Measurements from ENCODE around the gene RCL1.

Gene RCL1

GRCh38 chr9:4827224-4827623 lies 34.5 kb downstream of the RCL1 start:
- H3K27ac ChIP-seq (ENCODE audit: low read depth, low read length): no peak overlapping the region

DNA sequence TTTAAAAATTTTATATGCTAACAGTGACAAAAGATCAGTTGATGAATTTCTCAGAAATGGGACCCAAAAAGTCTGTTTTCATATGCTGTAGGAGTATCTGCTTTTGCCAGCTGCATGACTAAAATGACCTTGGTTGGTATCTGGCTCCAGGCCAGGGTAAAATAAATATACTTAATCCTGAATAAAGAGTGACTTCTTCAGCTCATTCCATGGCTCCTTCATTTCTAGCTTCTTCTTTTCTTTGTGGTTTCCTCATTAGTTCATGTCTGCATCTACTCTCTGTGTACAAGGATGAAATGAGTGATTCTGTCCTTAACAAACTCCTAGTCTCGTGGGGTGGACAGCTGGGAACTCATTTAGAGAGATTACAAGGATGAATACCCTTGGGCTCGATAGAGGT lies 36.0 kb downstream of the RCL1 start:
- H3K27me3 ChIP-seq (ENCODE audit: control insufficient read depth, insufficient read depth, low read length): no peaks in the 10 kb centered on the region
- H3K4me3 ChIP-seq (ENCODE audit: low read length): no peak overlapping the region
- no peaks in the 10 kb centered on the region for H3K4me1 ChIP-seq (ENCODE audit: control insufficient read depth, insufficient read depth, low read length)
- H3K27ac ChIP-seq (ENCODE audit: low read depth, low read length): no peak overlapping the region
- H3K9ac ChIP-seq (ENCODE audit: low read length): no peak overlapping the region
- H3K36me3 ChIP-seq (ENCODE audit: control insufficient read depth, insufficient read depth, low read length): no peaks in the 10 kb centered on the region

More at GRCh38 chr9:4827224-4827623, 34.5 kb downstream of the RCL1 start:
- Histone ChIP-seq H3K36me3 (ENCODE audit: control insufficient read depth, insufficient read depth, low read length) (no peaks in the 10 kb centered on the region), H3K4me3 (ENCODE audit: low read length) (no peak overlapping the region), H3K9ac (ENCODE audit: low read length) (no peak overlapping the region), H3K27me3 (ENCODE audit: control insufficient read depth, insufficient read depth, low read length) (no peaks in the 10 kb centered on the region), H3K4me1 (ENCODE audit: control insufficient read depth, insufficient read depth, low read length) (no peaks in the 10 kb centered on the region)

- Histone ChIP-seq H3K9ac (ENCODE audit: low read length) (no peak overlapping the region), H3K36me3 (ENCODE audit: control insufficient read depth, insufficient read depth, low read length) (no peaks in the 10 kb centered on the region), H3K4me1 (ENCODE audit: control insufficient read depth, insufficient read depth, low read length) (no peaks in the 10 kb centered on the region), H3K27ac (ENCODE audit: low read depth, low read length) (no peak overlapping the region), H3K4me3 (ENCODE audit: low read length) (no peak overlapping the region), H3K27me3 (ENCODE audit: control insufficient read depth, insufficient read depth, low read length) (no peaks in the 10 kb centered on the region)
Observed at GRCh38 chr9:4829969-4830368, 37.2 kb downstream of the RCL1 start.

DNA sequence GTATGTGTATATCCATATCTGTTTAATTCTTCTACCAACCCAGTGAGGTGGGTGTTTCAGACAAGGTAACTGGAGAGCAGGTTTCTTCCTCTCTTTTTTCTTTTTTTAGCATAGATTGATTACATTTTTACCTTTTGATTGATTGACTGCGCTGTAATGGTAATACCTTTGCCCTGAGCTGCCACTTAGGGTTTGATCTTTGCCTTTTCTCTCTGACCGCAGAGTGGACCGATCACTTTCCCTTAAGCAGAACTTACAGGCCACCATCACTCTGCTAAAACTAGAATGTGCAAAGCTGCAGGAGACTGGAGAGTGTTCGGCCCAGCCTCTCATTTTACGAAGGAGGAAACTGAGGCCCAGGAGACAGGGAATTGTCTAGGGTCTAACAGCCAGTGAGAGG lies 38.0 kb downstream of the RCL1 start:
- Histone ChIP-seq H3K4me3 (ENCODE audit: low read length) (no peak overlapping the region), H3K36me3 (ENCODE audit: control insufficient read depth, insufficient read depth, low read length) (no peaks in the 10 kb centered on the region), H3K9ac (ENCODE audit: low read length) (no peak overlapping the region), H3K27ac (ENCODE audit: low read depth, low read length) (no peak overlapping the region), H3K27me3 (ENCODE audit: control insufficient read depth, insufficient read depth, low read length) (no peaks in the 10 kb centered on the region), H3K4me1 (ENCODE audit: control insufficient read depth, insufficient read depth, low read length) (no peaks in the 10 kb centered on the region)

GRCh38 chr9:4831119-4831518 lies 38.4 kb downstream of the RCL1 start:
- H3K4me1 ChIP-seq (ENCODE audit: control insufficient read depth, insufficient read depth, low read length): no peaks in the 10 kb centered on the region
- H3K27me3 ChIP-seq (ENCODE audit: control insufficient read depth, insufficient read depth, low read length): no peaks in the 10 kb centered on the region

DNA sequence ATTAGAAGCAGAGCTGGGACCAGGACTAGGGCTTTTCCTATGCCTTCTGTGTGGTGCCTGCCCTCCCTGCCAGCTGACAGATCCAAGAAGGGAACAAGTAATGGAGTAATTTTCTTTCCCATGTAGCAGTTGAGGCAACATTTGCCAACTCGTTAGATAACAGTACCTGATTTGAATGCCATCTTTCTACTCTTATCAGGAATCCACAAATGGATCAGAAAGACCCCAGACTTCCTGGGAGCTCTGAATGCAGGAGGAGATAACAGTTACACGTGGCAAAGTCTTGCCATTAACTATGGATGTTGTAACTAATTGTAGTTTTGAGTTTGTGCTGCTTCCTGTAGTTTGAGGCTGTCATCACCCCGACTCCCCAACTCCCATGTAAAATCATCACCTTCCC lies 39.2 kb downstream of the RCL1 start:
- Histone ChIP-seq H3K9ac (ENCODE audit: low read length) (no peak overlapping the region), H3K27ac (ENCODE audit: low read depth, low read length) (no peak overlapping the region), H3K4me3 (ENCODE audit: low read length) (no peak overlapping the region), H3K36me3 (ENCODE audit: control insufficient read depth, insufficient read depth, low read length) (no peaks in the 10 kb centered on the region), H3K4me1 (ENCODE audit: control insufficient read depth, insufficient read depth, low read length) (no peaks in the 10 kb centered on the region), H3K27me3 (ENCODE audit: control insufficient read depth, insufficient read depth, low read length) (no peaks in the 10 kb centered on the region)

More at GRCh38 chr9:4831119-4831518, 38.4 kb downstream of the RCL1 start:
- Histone ChIP-seq H3K27ac (ENCODE audit: low read depth, low read length) (no peak overlapping the region), H3K9ac (ENCODE audit: low read length) (no peak overlapping the region), H3K4me3 (ENCODE audit: low read length) (no peak overlapping the region), H3K36me3 (ENCODE audit: control insufficient read depth, insufficient read depth, low read length) (no peaks in the 10 kb centered on the region)

GRCh38 chr9:4832786-4833579 lies 40.2 kb downstream of the RCL1 start:
- Histone ChIP-seq H3K4me3 (ENCODE audit: low read length) (no peak overlapping the region), H3K36me3 (ENCODE audit: control insufficient read depth, insufficient read depth, low read length) (no peaks in the 10 kb centered on the region), H3K27me3 (ENCODE audit: control insufficient read depth, insufficient read depth, low read length) (no peaks in the 10 kb centered on the region), H3K9ac (ENCODE audit: low read length) (no peak overlapping the region), H3K4me1 (ENCODE audit: control insufficient read depth, insufficient read depth, low read length) (no peaks in the 10 kb centered on the region), H3K27ac (ENCODE audit: low read depth, low read length) (no peak overlapping the region)

DNA sequence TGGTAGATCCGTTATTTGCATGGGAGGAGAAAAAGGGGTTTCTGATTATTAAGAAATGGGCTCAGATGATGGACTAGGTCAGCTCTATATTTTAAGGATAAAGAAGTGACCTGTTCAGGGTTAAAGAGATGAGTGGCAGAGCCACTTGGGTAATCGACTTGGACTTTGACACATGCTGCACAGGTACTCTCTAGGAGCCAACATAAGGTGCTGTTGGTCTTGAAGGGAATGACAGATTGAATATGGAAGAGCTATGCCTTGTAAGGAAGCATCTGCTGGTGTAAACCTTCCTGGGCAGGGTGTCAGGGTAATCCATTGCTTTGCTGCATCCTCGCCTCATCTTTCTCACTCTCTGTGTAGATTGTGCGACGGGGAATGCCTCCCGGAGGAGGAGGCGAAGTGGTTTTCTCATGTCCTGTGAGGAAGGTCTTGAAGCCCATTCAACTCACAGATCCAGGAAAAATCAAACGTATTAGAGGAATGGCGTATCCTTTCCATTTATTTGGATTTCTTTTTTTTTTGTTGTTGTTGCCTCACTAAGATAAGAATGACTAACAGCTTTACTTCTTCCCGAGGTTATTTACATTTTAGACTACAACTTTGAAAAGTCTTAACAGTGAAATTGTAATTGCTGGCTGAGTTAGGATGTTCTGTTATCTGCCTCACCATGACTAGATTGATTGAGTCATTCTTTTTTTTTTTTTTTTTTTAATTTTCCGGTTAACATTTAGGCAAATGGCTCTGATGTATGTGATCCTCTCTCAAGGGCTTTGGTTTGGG lies 41.2 kb downstream of the RCL1 start:
- H3K4me3 ChIP-seq (ENCODE audit: low read length): no peak overlapping the region
- no peaks in the 10 kb centered on the region for H3K4me1 ChIP-seq (ENCODE audit: control insufficient read depth, insufficient read depth, low read length)
- no peaks in the 10 kb centered on the region for H3K36me3 ChIP-seq (ENCODE audit: control insufficient read depth, insufficient read depth, low read length)
- H3K27ac ChIP-seq (ENCODE audit: low read depth, low read length): no peak overlapping the region
- H3K9ac ChIP-seq (ENCODE audit: low read length): no peak overlapping the region
- no peaks in the 10 kb centered on the region for H3K27me3 ChIP-seq (ENCODE audit: control insufficient read depth, insufficient read depth, low read length)

DNA sequence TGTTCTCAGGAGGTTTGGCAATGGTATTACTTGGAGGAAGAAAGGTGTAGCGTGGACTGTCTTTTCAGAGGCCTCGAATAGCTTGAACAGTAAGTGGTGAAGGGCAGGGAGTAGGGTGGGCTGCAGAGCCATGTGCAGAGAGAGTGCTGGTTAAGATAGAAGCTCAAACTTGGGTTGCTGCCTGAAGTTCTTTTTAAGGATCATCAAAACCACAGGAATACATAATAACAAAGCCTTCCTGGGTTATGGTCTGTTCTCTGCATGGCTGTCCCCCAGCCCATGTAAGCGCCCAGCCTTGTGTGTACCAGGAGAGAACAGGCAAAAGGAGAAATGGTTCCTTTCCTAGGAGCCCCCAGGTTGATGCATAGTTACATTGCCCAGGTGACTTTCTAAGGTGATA lies 43.9 kb downstream of the RCL1 start:
- no peaks in the 10 kb centered on the region for H3K36me3 ChIP-seq (ENCODE audit: control insufficient read depth, insufficient read depth, low read length)

GRCh38 chr9:4837261-4838188 lies 44.8 kb downstream of the RCL1 start:
- H3K9ac ChIP-seq (ENCODE audit: low read length): no peak overlapping the region

More for the DNA sequence above, 43.9 kb downstream of the RCL1 start:
- no peaks in the 10 kb centered on the region for H3K4me1 ChIP-seq (ENCODE audit: control insufficient read depth, insufficient read depth, low read length)
- no peak overlapping the region for H3K4me3 ChIP-seq (ENCODE audit: low read length)
- no peaks in the 10 kb centered on the region for H3K27me3 ChIP-seq (ENCODE audit: control insufficient read depth, insufficient read depth, low read length)
- no peak overlapping the region for H3K27ac ChIP-seq (ENCODE audit: low read depth, low read length)
- H3K9ac ChIP-seq (ENCODE audit: low read length): no peak overlapping the region

DNA sequence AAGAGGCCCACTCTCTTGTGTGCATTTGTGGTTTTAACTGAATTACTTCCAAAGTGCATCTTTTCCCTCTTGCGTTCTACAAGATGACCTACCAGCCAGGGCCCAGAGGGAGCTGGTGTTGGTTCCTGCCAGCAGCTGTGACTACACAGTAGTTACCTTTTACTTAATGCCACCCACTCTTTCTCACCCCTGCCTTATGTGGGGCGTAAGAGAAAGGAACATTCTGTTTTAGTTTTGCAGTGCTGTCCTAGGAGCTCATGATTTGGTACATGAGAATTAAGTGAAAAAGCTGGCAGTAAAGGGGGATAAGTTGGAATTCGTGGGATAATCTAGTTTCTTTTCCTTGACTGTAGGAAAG lies 45.4 kb downstream of the RCL1 start:
- H3K36me3 ChIP-seq (ENCODE audit: control insufficient read depth, insufficient read depth, low read length): peaks cover 3% of the 10 kb centered on the region
- H3K27me3 ChIP-seq (ENCODE audit: control insufficient read depth, insufficient read depth, low read length): no peaks in the 10 kb centered on the region
- H3K9ac ChIP-seq (ENCODE audit: low read length): no peak overlapping the region
- no peak overlapping the region for H3K27ac ChIP-seq (ENCODE audit: low read depth, low read length)
- H3K4me3 ChIP-seq (ENCODE audit: low read length): no peak overlapping the region
- no peaks in the 10 kb centered on the region for H3K4me1 ChIP-seq (ENCODE audit: control insufficient read depth, insufficient read depth, low read length)

More at GRCh38 chr9:4837261-4838188, 44.8 kb downstream of the RCL1 start:
- no peaks in the 10 kb centered on the region for H3K4me1 ChIP-seq (ENCODE audit: control insufficient read depth, insufficient read depth, low read length)
- H3K27ac ChIP-seq (ENCODE audit: low read depth, low read length): no peak overlapping the region
- H3K4me3 ChIP-seq (ENCODE audit: low read length): no peak overlapping the region
- H3K36me3 ChIP-seq (ENCODE audit: control insufficient read depth, insufficient read depth, low read length): no peaks in the 10 kb centered on the region
- no peaks in the 10 kb centered on the region for H3K27me3 ChIP-seq (ENCODE audit: control insufficient read depth, insufficient read depth, low read length)

DNA sequence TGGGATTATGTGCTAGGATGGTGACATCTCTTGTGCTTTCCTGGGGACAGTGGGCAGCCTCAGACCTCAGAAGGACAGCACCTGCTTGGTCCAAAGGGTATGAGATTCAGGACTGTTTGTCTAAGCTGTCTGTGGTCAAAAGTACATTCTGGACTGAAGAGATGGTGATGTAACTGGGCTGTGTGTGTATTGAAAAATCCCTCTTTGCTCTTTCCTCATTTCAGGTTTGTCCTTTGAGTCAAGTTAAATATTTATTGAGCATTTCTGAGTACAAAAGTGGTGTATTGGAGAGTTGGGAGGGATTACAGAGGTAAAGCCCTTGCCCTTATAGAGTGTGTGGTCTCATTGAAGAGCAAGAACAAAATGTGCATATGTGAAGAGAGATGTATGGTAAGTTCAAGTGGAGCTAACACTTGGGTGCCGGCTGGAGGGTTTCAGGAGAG lies 46.7 kb downstream of the RCL1 start:
- Histone ChIP-seq H3K36me3 (ENCODE audit: control insufficient read depth, insufficient read depth, low read length) (peaks cover 5% of the 10 kb centered on the region), H3K4me1 (ENCODE audit: control insufficient read depth, insufficient read depth, low read length) (no peaks in the 10 kb centered on the region), H3K4me3 (ENCODE audit: low read length) (no peak overlapping the region), H3K9ac (ENCODE audit: low read length) (no peak overlapping the region), H3K27me3 (ENCODE audit: control insufficient read depth, insufficient read depth, low read length) (no peaks in the 10 kb centered on the region), H3K27ac (ENCODE audit: low read depth, low read length) (no peak overlapping the region)

Measured in rectal smooth muscle tissue (tissue), 1 donor.